ENCODE measurements around the gene ODAD2. TPM values are rescaled to one million over a fixed set of nuclear protein-coding genes. Genes with fewer than 3 reads are reported as not detected.
A peak's percentile ranks its signal among the peaks of the same experiment; 100 is the strongest.

ODAD2 gene
- total RNA-seq, 2 donors from 2014 or later = 6.0 to 12.0 TPM

DNA sequence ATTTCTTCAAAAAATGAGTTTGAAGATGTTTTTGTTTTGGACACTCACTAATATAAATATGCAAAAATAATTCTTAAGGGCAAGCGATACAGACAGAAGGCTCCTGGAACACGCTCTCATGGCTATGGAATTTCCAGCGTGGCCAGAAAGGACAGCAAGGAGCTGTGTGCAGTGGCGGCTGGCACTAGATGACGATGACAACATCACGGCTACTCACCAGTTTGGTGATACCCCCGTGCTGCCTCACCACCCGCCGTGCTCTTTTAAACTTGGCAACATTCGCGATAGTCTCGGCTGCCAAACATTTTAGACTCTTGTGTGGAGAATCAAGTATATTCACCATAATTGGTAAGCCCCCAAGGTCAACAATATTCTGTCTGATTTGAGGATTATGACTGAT lies 54.9 kb downstream of the ODAD2 start:
- DNase-seq = no peak
- no peak overlapping the region for H3K27ac ChIP-seq (ENCODE audit: low read depth, low read length)
- TF ChIP-seq CTCF (conservative IDR thresholded peaks at IDR 0.05) = peak; percentile 21
- peaks cover 19% of the 10 kb centered on the region for H3K36me3 Mint-ChIP-seq (ENCODE audit: low read depth)
- H3K4me1 ChIP-seq (ENCODE audit: control insufficient read depth, insufficient read depth, low read length) = no peaks in the 10 kb centered on the region
- H3K4me3 ChIP-seq (ENCODE audit: low read length) = no peak overlapping the region
- no peak overlapping the region for H3K27ac Mint-ChIP-seq
- no peaks in the 10 kb centered on the region for H3K36me3 ChIP-seq (ENCODE audit: control insufficient read depth, insufficient read depth, low read length)
- peaks cover 3% of the 10 kb centered on the region for H3K4me1 Mint-ChIP-seq
- H3K27me3 Mint-ChIP-seq (ENCODE audit: insufficient read depth) = no peaks in the 10 kb centered on the region
- H3K9me3 Mint-ChIP-seq = no peaks in the 10 kb centered on the region
- no peaks in the 10 kb centered on the region for H3K27me3 ChIP-seq (ENCODE audit: control insufficient read depth, insufficient read depth, low read length, poor library complexity, severe bottlenecking)
- WGBS, 2 experiments (ENCODE audit: insufficient coverage in 1 of 2, insufficient read length in 1 of 2) = 93% methylated on average over 8 to 12 of the region's 12 CpGs
- H3K9me3 ChIP-seq (ENCODE audit: control insufficient read depth, low read length) = no peaks in the 10 kb centered on the region
- H3K9ac ChIP-seq (ENCODE audit: extremely low read depth, low read length, poor library complexity, severe bottlenecking) = no peak overlapping the region
- no peak overlapping the region for H3K4me3 Mint-ChIP-seq

GRCh38 chr10:27914888-27915287 lies 84.0 kb downstream of the ODAD2 start:
- Histone ChIP-seq H3K4me1 (ENCODE audit: control insufficient read depth, insufficient read depth, low read length) (peaks cover 10% of the 10 kb centered on the region), H3K9ac (ENCODE audit: extremely low read depth, low read length, poor library complexity, severe bottlenecking) (no peak overlapping the region), H3K36me3 (ENCODE audit: control insufficient read depth, insufficient read depth, low read length) (no peaks in the 10 kb centered on the region), H3K9me3 (ENCODE audit: control insufficient read depth, low read length) (no peaks in the 10 kb centered on the region), H3K27ac (ENCODE audit: low read depth, low read length) (no peak overlapping the region), H3K4me3 (ENCODE audit: low read length) (no peak overlapping the region), H3K27me3 (ENCODE audit: control insufficient read depth, insufficient read depth, low read length, poor library complexity, severe bottlenecking) (peaks cover 9% of the 10 kb centered on the region)
- 90% methylated on average over 3 of the region's 3 CpGs; no CpG with 5 or more reads in 1 of the 2 experiments for WGBS, 2 experiments (ENCODE audit: insufficient coverage in 1 of 2, insufficient read length in 1 of 2)
- TF ChIP-seq CTCF (conservative IDR thresholded peaks at IDR 0.05) = no peak
- H3K4me3 Mint-ChIP-seq = no peak overlapping the region
- H3K9me3 Mint-ChIP-seq = peaks cover 1% of the 10 kb centered on the region
- no peak for DNase-seq
- peaks cover 28% of the 10 kb centered on the region for H3K4me1 Mint-ChIP-seq
- H3K27ac Mint-ChIP-seq = no peak overlapping the region
- H3K27me3 Mint-ChIP-seq (ENCODE audit: insufficient read depth) = no peaks in the 10 kb centered on the region
- peaks cover 12% of the 10 kb centered on the region for H3K36me3 Mint-ChIP-seq (ENCODE audit: low read depth)

DNA sequence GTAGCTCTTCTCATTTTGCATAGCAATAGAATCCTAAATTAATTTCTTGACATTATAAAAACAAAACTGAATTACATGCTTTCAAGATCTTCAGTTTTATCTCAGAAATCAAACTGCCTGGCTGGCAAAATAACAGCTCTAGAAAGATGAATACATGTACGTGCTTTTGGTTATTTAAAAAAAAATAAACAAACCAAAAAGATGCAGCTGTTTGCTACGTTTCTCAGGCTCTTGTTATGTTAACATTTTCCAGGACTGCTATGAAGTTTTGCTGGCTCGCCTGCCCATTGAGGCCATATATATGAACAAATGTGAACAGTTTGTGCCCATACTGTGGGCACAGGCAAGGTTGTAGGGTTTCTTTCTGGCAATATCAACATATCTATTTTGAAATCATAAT lies 86.6 kb downstream of the ODAD2 start:
- peaks cover 10% of the 10 kb centered on the region for H3K4me1 ChIP-seq (ENCODE audit: control insufficient read depth, insufficient read depth, low read length)
- H3K4me3 Mint-ChIP-seq = no peak overlapping the region
- H3K27me3 ChIP-seq (ENCODE audit: control insufficient read depth, insufficient read depth, low read length, poor library complexity, severe bottlenecking) = peaks cover 9% of the 10 kb centered on the region
- peaks cover 1% of the 10 kb centered on the region for H3K9me3 Mint-ChIP-seq
- H3K36me3 ChIP-seq (ENCODE audit: control insufficient read depth, insufficient read depth, low read length) = no peaks in the 10 kb centered on the region
- DNase-seq = no peak
- no peak for TF ChIP-seq CTCF (conservative IDR thresholded peaks at IDR 0.05)
- H3K9ac ChIP-seq (ENCODE audit: extremely low read depth, low read length, poor library complexity, severe bottlenecking) = no peak overlapping the region
- no peak overlapping the region for H3K27ac Mint-ChIP-seq
- no peaks in the 10 kb centered on the region for H3K27me3 Mint-ChIP-seq (ENCODE audit: insufficient read depth)
- H3K9me3 ChIP-seq (ENCODE audit: control insufficient read depth, low read length) = no peaks in the 10 kb centered on the region
- H3K4me3 ChIP-seq (ENCODE audit: low read length) = no peak overlapping the region
- peaks cover 32% of the 10 kb centered on the region for H3K4me1 Mint-ChIP-seq
- peaks cover 12% of the 10 kb centered on the region for H3K36me3 Mint-ChIP-seq (ENCODE audit: low read depth)
- H3K27ac ChIP-seq (ENCODE audit: low read depth, low read length) = no peak overlapping the region
- WGBS, 2 experiments (ENCODE audit: insufficient coverage in 1 of 2, insufficient read length in 1 of 2) = 68% methylated on average over 3 of the region's 3 CpGs; no CpG with 5 or more reads in 1 of the 2 experiments

Data from endodermal cell (in vitro differentiated cells).